KMS-11 (cell line): ENCODE data around the gene KIF18A.

Source experiments
- H2AFZ ChIP-seq: fragments of 200-600 bp; sonication (generic); 2 replicates; pipeline ENCODE4 v1.6.1; 2016; ENCODE audit warnings: antibody characterized with exemption, mixed run types, low read depth
- H3K27ac ChIP-seq: fragments of 200-600 bp; sonication (generic); 2 replicates; pipeline ENCODE4 v1.6.1; 2016; ENCODE audit warnings: mild to moderate bottlenecking, mixed run types
- H3K27me3 ChIP-seq: fragments of 200-600 bp; sonication (generic); 2 replicates; pipeline ENCODE4 v1.6.1; 2017; ENCODE audit warnings: mild to moderate bottlenecking, low read depth, mixed run types, moderate library complexity; ENCODE audit not compliant: insufficient read depth
- H3K36me3 ChIP-seq: fragments of 200-600 bp; sonication (generic); 2 replicates; pipeline ENCODE4 v1.6.1; 2017; ENCODE audit warnings: mild to moderate bottlenecking, mixed run types; ENCODE audit not compliant: insufficient read depth
- H3K4me1 ChIP-seq: fragments of 200-600 bp; sonication (generic); 2 replicates; pipeline ENCODE4 v1.6.1; 2016; ENCODE audit warnings: mild to moderate bottlenecking, low read depth, mixed run types; ENCODE audit not compliant: poor library complexity, severe bottlenecking
- H3K4me2 ChIP-seq: fragments of 200-600 bp; sonication (generic); 2 replicates; pipeline ENCODE4 v1.7.0; 2016; ENCODE audit warnings: mild to moderate bottlenecking, mixed run types
- H3K4me3 ChIP-seq: fragments of 200-600 bp; sonication (generic); IDR thresholded peaks from 2 replicates; pipeline ENCODE4 v1.6.1; 2017; ENCODE audit warnings: low read depth, low read length, mixed read lengths; ENCODE audit not compliant: insufficient read depth
- H3K79me2 ChIP-seq: fragments of 200-600 bp; sonication (generic); 2 replicates; pipeline ENCODE4 v1.6.1; 2016; ENCODE audit warnings: low read depth, mixed run types; ENCODE audit not compliant: insufficient read depth
- H3K9ac ChIP-seq: fragments of 200-600 bp; sonication (generic); 2 replicates; pipeline ENCODE4 v1.6.1; 2016; ENCODE audit warnings: mild to moderate bottlenecking, mixed run types
- H4K20me1 ChIP-seq: fragments of 200-600 bp; sonication (generic); 2 replicates; pipeline ENCODE4 v1.6.1; 2016; ENCODE audit warnings: mild to moderate bottlenecking, mixed run types; ENCODE audit not compliant: insufficient read depth
- TF ChIP-seq, protein P1 (sequence below): fragments of 200-600 bp; sonication (generic); conservative IDR thresholded peaks from 2 replicates; pipeline ENCODE4 v1.6.1; 2017; ENCODE audit warnings: low read depth, mild to moderate bottlenecking, antibody characterized with exemption, low read length, moderate library complexity, mixed read lengths

The KIF18A gene

DNA sequence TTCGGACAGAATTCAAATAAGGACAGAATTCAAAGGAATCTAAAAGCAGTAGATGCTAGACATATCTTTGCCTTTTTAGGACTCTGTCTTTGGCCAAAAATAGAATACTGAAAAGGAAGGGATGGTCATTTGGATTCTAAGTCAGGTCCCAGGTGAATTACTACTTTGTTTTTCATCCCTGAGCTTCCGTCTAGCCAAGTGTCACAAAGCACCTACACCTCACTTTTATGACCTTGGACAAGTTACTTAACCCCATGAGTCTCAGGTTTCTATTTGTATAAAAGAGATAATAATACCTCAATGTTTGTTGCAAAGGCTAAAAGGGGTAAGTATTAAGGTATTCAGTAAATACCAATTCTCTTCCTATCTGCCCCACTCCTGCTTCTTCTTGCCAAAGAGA, 7.3 kb downstream of the KIF18A start:
- TF ChIP-seq, protein P1, sequence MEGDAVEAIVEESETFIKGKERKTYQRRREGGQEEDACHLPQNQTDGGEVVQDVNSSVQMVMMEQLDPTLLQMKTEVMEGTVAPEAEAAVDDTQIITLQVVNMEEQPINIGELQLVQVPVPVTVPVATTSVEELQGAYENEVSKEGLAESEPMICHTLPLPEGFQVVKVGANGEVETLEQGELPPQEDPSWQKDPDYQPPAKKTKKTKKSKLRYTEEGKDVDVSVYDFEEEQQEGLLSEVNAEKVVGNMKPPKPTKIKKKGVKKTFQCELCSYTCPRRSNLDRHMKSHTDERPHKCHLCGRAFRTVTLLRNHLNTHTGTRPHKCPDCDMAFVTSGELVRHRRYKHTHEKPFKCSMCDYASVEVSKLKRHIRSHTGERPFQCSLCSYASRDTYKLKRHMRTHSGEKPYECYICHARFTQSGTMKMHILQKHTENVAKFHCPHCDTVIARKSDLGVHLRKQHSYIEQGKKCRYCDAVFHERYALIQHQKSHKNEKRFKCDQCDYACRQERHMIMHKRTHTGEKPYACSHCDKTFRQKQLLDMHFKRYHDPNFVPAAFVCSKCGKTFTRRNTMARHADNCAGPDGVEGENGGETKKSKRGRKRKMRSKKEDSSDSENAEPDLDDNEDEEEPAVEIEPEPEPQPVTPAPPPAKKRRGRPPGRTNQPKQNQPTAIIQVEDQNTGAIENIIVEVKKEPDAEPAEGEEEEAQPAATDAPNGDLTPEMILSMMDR: no peak

GRCh38 chr11:28099715-28100114, 8.2 kb downstream of the KIF18A start:
- Histone ChIP-seq H3K9ac (no peak overlapping the region), H3K36me3 (no peaks in the 10 kb centered on the region), H3K27me3 (no peaks in the 10 kb centered on the region), H3K79me2 (peaks cover 49% of the 10 kb centered on the region; the same call in 1 of the 2 replicates), H2AFZ (no peak overlapping the region), H3K4me1 (peaks cover 4% of the 10 kb centered on the region), H4K20me1 (no peaks in the 10 kb centered on the region), H3K27ac (no peak overlapping the region), H3K4me3 (no peak overlapping the region), H3K4me2 (no peak overlapping the region)
- TF ChIP-seq, protein P1: no peak

More for the DNA sequence above, 7.3 kb downstream of the KIF18A start:
- Histone ChIP-seq H3K27ac (no peak overlapping the region), H2AFZ (no peak overlapping the region), H4K20me1 (no peaks in the 10 kb centered on the region), H3K4me2 (no peak overlapping the region), H3K27me3 (no peaks in the 10 kb centered on the region), H3K79me2 (peaks cover 59% of the 10 kb centered on the region), H3K4me3 (no peak overlapping the region), H3K4me1 (peaks cover 12% of the 10 kb centered on the region), H3K36me3 (no peaks in the 10 kb centered on the region), H3K9ac (no peak overlapping the region)

DNA sequence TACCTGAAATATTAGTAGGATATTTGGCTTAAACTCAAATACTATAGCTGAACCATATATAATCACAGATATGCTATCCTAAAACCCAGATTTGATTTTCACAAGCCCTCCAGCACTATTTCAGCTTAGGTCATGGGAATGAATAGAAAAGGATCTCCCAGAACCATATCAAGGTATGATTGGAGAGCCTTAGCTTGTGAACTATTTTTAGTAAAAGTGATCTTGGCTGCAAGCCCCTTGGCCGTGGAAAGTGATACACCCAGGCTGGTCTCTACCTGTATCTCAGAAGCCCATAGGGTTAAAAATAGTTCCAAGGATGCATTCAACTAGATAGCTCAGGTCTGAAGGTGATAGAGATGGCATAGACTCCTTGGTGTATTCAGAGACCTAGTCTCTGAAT, 9.7 kb downstream of the KIF18A start:
- H4K20me1 ChIP-seq: no peaks in the 10 kb centered on the region
- no peak overlapping the region for H3K9ac ChIP-seq
- H3K4me1 ChIP-seq: no peaks in the 10 kb centered on the region
- H3K27ac ChIP-seq: no peak overlapping the region
- H2AFZ ChIP-seq: no peak overlapping the region
- H3K4me3 ChIP-seq: no peak overlapping the region
- no peaks in the 10 kb centered on the region for H3K36me3 ChIP-seq
- H3K79me2 ChIP-seq: peaks cover 35% of the 10 kb centered on the region; the same call in 1 of the 2 replicates
- TF ChIP-seq, protein P1: no peak
- no peak overlapping the region for H3K4me2 ChIP-seq
- H3K27me3 ChIP-seq: no peaks in the 10 kb centered on the region

GRCh38 chr11:28092786-28093185, 15.2 kb downstream of the KIF18A start:
- H3K4me3 ChIP-seq: no peak overlapping the region
- H3K27me3 ChIP-seq: no peaks in the 10 kb centered on the region
- TF ChIP-seq, protein P1: no peak
- H2AFZ ChIP-seq: no peak overlapping the region
- H4K20me1 ChIP-seq: no peaks in the 10 kb centered on the region
- no peaks in the 10 kb centered on the region for H3K4me1 ChIP-seq
- no peak overlapping the region for H3K4me2 ChIP-seq
- H3K79me2 ChIP-seq: peaks cover under 1% of the 10 kb centered on the region; the same call in 1 of the 2 replicates
- no peaks in the 10 kb centered on the region for H3K36me3 ChIP-seq
- no peak overlapping the region for H3K9ac ChIP-seq
- no peak overlapping the region for H3K27ac ChIP-seq
